GM10847 (cell line): Measurements from ENCODE around the gene AMPD3.

Source experiments
- POLR2A ChIP-seq: IDR thresholded peaks from 2 replicates; pipeline ENCODE4 v1.6.1; 2011; ENCODE audit not compliant: insufficient read length; ENCODE audit errors: extremely low read depth

AMPD3 gene

DNA sequence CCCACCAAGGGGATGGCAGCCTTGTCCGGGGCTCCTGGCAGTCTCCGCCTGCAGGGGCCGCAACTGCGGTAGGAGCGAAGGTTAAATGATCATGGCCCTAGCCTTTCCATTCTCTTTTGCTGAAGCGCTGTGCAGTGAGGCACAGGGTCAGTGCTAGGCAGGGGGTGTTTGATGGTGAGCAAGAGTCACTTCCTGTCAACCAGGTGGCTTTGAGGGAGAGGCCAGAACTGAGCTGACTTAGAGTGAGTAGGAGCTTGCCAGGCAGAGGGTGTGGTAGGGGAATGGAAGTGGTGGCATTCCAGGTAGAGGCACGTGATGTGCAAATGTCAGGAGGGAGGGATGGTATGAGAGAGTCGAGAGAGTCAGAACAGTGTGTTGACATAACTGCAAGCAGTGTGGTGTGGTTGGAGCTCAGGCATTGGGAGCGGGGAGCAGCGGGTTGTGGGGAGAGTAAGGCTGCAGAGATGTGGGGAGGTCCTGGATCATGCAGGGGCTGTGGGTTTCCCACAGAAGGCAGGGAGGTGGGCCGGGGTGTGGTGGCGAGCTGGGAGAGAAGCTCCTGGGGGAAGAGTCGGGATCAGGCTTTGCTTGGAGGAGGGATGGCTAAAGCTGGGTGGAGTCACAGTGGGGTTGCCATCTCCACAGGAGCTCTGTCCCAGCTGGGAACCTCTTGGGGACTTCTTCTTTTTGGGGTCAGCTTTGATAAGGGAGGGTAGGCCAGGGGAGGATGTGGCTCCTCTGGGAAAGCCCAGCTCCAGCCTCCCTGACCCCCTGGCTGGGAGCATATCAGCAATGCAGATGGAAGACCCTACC, 33.3 kb downstream of the AMPD3 start:
- no peak for TF ChIP-seq POLR2A

DNA sequence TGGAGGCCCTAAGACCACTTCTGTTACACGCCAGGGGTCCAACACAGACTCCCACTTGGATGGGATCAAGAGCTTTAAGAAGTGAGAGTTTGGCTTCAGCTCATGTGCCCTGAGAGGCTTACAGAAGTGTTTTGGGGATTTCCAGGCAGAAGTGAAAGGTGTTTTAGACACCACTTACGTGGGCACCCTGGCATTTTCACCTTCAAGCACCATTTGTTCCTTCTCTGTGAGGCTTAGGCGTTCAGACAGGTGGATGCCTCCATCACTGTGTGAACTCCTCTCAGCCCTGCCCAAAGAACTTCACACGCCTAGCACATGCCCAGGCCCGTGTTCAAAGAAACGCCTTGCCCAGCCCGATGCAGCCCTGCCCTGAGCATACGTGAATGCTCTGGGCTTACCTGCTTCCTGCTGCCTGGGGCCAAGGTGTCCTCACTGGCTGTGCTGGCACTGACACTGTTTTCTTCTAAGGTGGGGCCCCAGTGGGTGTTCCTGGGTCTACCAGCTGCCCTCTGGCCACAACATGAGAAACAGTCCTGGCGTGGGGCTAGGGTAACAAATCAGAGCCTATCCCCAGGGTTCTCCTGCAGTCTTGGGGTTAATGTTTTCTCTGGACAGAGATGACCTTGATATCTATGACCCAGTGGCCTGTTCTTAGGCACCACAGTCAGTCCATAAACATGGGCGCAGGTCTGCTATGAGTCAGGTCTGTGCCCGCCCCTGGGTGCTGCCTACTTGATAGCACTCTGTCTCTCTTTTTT, 34.0 kb downstream of the AMPD3 start:
- TF ChIP-seq POLR2A = no peak

GRCh38 chr11:10490032-10490397, 35.0 kb downstream of the AMPD3 start:
- no peak for TF ChIP-seq POLR2A

GRCh38 chr11:10490398-10491241, 35.6 kb downstream of the AMPD3 start:
- TF ChIP-seq POLR2A = no peak

GRCh38 chr11:10492084-10492483, 37.0 kb downstream of the AMPD3 start:
- TF ChIP-seq POLR2A = no peak

DNA sequence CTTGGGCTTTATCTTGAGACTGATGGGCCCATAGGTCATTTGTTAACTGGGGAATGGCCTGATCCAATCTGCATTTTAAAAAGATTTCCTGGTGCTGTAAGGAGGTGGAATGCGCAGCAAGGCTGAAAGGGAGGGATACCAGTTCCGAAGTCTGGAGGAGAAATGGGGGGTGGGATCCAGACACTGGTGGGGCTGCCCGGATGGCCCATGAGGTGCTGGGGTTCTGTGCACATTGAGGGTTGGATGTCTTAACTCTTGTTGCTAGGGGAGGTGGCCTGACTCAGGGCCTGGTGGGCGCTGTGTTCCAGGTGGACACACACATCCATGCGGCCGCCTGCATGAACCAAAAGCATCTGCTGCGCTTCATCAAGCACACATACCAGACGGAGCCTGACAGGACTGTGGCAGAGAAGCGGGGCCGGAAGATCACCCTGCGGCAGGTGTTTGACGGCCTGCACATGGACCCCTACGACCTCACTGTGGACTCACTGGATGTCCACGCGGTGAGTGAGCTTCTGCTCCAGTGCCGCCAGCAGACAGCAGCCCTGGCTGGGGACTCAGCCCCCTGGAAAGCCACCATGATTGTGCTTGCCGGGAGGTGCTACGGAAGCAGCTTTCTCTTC, 38.1 kb downstream of the AMPD3 start:
- no peak for TF ChIP-seq POLR2A

DNA sequence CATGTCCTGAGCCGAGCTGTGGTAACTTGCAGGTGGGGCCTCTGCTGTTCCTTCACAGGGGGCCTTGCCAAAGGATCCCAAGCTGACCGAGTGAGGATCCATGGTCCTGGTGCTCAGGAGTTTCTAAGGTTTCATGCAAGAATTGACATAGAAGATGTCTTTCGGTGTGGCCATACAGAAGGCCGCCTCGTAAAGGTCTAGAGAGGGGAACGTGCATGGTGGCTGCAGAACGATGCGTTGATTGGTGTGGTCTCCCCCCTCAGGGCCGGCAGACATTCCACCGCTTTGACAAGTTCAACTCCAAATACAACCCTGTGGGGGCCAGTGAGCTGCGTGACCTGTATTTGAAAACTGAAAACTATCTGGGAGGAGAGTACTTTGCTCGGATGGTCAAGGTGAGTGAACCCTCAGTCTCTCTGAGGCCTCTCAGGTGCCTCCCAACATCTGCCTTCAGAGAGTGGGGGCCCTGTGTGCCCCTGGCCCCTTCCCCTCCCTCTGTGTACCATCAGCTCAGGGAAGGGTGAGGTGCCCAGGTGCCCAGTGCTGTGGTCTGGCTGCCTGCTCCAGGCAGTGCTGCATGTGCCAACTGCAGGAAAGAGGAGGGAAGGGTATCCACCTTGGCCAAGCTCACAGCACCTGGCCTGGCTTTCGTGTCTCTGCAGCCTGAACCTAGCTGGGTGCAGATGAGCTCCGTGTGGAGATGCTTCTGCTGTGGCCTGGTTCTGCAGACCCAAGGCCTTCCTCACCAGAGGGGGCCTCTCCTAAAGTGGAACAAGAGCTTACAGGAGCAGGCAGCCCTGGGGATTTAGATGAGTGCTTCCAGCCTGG, 39.8 kb downstream of the AMPD3 start:
- no peak for TF ChIP-seq POLR2A

DNA sequence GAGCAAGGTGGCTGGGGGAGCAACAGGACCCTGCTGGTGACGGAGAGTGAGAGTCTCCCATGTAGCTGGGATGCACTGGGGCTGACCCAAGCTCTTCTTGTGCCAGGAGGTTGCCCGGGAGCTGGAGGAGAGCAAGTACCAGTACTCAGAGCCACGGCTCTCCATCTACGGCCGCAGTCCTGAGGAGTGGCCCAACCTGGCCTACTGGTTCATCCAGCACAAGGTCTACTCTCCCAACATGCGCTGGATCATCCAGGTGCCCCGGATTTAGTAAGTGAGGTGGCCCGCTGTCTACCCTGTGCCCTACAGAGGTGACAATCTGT, 40.4 kb downstream of the AMPD3 start:
- TF ChIP-seq POLR2A = no peak

- TF ChIP-seq POLR2A = no peak
Measured at GRCh38 chr11:10496296-10496936, 41.4 kb downstream of the AMPD3 start.

DNA sequence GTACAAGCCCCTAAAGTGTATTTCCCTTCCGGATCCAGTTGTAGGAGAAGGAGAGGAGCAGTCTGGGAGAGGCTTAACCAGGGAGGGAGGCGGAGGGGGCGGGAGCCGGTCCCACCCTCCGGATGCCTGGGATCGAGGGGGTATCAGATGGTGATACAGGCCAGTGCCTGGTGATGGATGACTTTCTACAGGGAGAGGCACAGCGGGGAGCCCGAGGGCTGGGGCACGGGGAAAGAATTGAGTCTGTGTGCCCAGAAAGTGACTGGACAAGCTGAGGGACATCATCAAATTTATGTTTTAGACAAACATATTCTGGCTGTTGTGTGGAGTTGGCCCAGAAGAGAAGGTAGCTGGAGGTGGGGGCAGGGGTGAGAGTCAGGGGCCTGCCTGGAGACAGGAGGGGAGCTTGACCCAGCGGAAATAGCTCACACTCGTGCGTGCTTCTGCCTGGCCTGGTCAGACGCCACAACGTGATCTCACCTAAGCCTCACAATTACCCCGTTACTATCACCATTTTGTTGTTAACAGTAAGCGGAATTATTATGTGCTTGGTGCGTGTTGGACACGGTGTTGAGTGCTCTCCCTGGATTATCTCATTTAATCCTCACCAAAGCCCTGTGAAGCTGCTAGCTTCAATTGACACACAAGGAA, 42.4 kb downstream of the AMPD3 start:
- TF ChIP-seq POLR2A = no peak

- no peak for TF ChIP-seq POLR2A
Measured at GRCh38 chr11:10498022-10498400, 42.9 kb downstream of the AMPD3 start.

DNA sequence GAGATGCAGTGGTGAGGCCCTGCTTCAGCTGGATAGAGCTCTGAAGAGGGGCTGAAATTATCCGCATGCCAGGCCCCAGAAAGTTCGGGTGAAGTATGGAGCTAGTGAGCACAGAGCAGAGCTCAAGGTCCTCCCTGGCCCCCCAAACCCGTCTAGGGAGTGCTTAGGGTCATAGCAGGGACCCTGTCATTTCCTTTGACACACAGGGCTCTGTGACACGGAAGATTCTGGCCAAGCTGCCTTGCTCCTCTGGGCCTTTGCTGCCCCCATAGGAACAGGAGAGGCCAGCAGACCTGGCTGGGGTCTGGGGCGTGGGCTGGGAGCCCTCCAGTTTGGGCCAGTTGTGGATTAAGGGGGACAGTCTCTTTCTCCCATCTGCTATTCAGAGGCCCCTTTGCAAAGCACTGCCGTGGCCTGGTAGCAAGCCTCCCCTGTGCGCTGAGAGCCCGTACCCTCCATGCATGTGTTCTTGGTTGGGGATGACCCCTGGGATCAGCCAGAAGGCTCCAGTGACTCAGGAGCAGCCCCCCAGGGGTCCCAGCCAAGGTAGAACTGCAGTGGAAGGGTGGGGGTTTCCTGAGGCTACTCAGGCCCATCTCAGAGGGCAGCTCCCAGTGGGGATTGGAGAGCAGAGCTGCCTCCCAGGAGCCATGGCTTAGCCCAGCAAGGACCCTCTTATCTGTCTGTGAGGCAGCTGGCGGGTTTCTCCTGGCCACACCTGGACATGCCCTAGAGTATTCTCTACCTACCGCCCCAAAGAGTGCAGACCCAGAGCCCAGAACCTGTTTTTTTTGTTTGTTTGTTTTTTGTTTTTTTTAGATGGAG, 43.6 kb downstream of the AMPD3 start:
- TF ChIP-seq POLR2A = no peak

- no peak for TF ChIP-seq POLR2A
Measured at GRCh38 chr11:10499452-10499851, 44.4 kb downstream of the AMPD3 start.
